ENCODE data around the gene C1QTNF4. TPM values are rescaled to one million over a fixed set of nuclear protein-coding genes. Genes with fewer than 3 reads are reported as not detected.
"Not testable (repeated sequence)": the region's sequence is repeated elsewhere in the genome, so short reads cannot be mapped to it uniquely, and the experiment has no call there.

C1QTNF4 gene
- total RNA-seq, 2 experiments from 2014 or later, result 3.6 TPM; not detected in 1

DNA sequence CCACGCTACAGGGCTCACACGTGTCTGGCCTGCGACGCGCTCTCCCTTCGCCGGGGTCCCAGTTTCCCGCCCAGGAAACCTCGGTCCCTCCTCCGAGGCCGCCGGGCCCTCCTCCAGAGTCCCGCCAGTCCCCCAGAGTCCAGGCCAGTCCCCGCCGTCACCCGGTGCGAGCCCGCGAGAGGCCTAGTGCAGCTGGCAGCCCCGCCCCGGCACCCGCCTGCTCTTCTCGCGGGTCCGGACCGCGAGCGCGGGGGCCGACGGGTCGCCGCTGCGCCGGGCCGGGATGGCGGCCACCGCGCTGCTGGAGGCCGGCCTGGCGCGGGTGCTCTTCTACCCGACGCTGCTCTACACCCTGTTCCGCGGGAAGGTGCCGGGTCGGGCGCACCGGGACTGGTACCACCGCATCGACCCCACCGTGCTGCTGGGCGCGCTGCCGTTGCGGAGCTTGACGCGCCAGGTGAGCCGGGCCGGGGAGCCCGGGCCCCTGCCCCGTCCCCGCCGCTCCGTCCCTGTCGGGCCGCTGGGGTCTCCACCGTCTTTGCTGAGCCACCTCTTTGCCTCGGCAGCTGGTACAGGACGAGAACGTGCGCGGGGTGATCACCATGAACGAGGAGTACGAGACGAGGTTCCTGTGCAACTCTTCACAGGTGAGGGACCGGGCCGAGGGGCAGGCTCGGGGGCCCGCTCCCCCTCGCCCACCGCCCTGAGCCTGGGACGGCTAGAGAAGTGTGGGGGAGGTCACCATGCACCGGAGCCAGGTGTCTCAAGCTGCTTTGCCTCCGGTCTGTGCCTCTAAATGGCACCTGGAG is 28.7 kb downstream of the C1QTNF4 start, which contains the start of gene PTPMT1:
Gene PTPMT1, plus strand, starts transcription at position 260 of the 809 bp plus-strand sequence. Its CDS starts 24 bp downstream, at position 284.
- peak within 1 kb of the TSS; percentile 75 for H3K4me3 ChIP-seq (ENCODE audit: low read depth, low read length, poor library complexity, severe bottlenecking)
- peak within 1 kb of the TSS; percentile 97 for H2AFZ ChIP-seq (ENCODE audit: low read length)
- intact Hi-C loops (cut with micrococcal nuclease; ENCODE audit: unreplicated experiment), result no loop called here
- peak within 1 kb of the TSS; percentile 23 for H3K27ac ChIP-seq (ENCODE audit: low read depth, low read length, poor library complexity, severe bottlenecking)
- H3K36me3 ChIP-seq (ENCODE audit: insufficient read depth, low read length), result peaks cover 18% of the 10 kb centered on the region
- BruUV-seq (replicated peaks), result no TSS peak
- H3K9me3 ChIP-seq (ENCODE audit: low read length), result no peaks in the 10 kb centered on the region
- CTCF ChIA-PET (ENCODE audit: unreplicated experiment), result interaction anchor here (0.9 to 1.0 kb wide), 2 partner anchors 9 to 13 kb away, joined by 3 read pairs; partner anchors contain the start of genes KBTBD4 and NDUFS3
- no peaks in the 10 kb centered on the region for H3K9me2 ChIP-seq (ENCODE audit: insufficient read depth, low read length)
- no peaks in the 10 kb centered on the region for H4K20me1 ChIP-seq (ENCODE audit: insufficient read depth, low read length)
- TF ChIP-seq EZH2phosphoT487 (IDR thresholded peaks at IDR 0.05; ENCODE audit: borderline replicate concordance, low read depth, low read length) (no peak), CTCF (conservative IDR thresholded peaks at IDR 0.05; ENCODE audit: low read length) (no peak)
- POLR2A ChIA-PET, result interaction anchor here (0.6 to 1.5 kb wide), 7 partner anchors 9 to 203 kb away, joined by 3 to 11 read pairs (median 4); partner anchors contain the start of genes KBTBD4 and NDUFS3
- DNase-seq (ENCODE audit: low spot score), result peak; percentile 69
- H3K4me2 ChIP-seq (ENCODE audit: low read length), result peak within 1 kb of the TSS; percentile 69
- H3K79me2 ChIP-seq (ENCODE audit: insufficient read depth, low read depth, low read length), result peaks cover 6% of the 10 kb centered on the region; the same call in 1 of the 2 replicates
- H3K4me1 ChIP-seq (ENCODE audit: insufficient read depth, low read length, poor library complexity, severe bottlenecking), result peaks cover 7% of the 10 kb centered on the region

GRCh38 chr11:47564933-47565339 is 29.3 kb downstream of the C1QTNF4 start:
- Histone ChIP-seq H4K20me1 (ENCODE audit: insufficient read depth, low read length) (no peaks in the 10 kb centered on the region), H3K79me2 (ENCODE audit: insufficient read depth, low read depth, low read length) (peaks cover 6% of the 10 kb centered on the region; the same call in 1 of the 2 replicates), H3K4me2 (ENCODE audit: low read length) (peak overlapping the region; percentile 69), H3K4me1 (ENCODE audit: insufficient read depth, low read length, poor library complexity, severe bottlenecking) (peaks cover 7% of the 10 kb centered on the region), H3K27ac (ENCODE audit: low read depth, low read length, poor library complexity, severe bottlenecking) (no peak overlapping the region), H2AFZ (ENCODE audit: low read length) (peak overlapping the region; percentile 97), H3K36me3 (ENCODE audit: insufficient read depth, low read length) (peaks cover 12% of the 10 kb centered on the region), H3K9me3 (ENCODE audit: low read length) (no peaks in the 10 kb centered on the region), H3K4me3 (ENCODE audit: low read depth, low read length, poor library complexity, severe bottlenecking) (peak overlapping the region; percentile 75), H3K9me2 (ENCODE audit: insufficient read depth, low read length) (no peaks in the 10 kb centered on the region)
- intact Hi-C loops (cut with micrococcal nuclease; ENCODE audit: unreplicated experiment), result no loop called here
- TF ChIP-seq EZH2phosphoT487 (IDR thresholded peaks at IDR 0.05; ENCODE audit: borderline replicate concordance, low read depth, low read length) (no peak), CTCF (conservative IDR thresholded peaks at IDR 0.05; ENCODE audit: low read length) (no peak)
- TSS peak; percentile 54 for BruUV-seq (replicated peaks)
- CTCF ChIA-PET (ENCODE audit: unreplicated experiment), result interaction anchor here (0.9 to 1.0 kb wide), 2 partner anchors 9 to 14 kb away, joined by 3 read pairs; partner anchors contain the start of genes KBTBD4 and NDUFS3
- no peak for DNase-seq (ENCODE audit: low spot score)
- POLR2A ChIA-PET, result interaction anchor here (0.8 to 1.2 kb wide), 6 partner anchors 9 to 39 kb away, joined by 3 to 11 read pairs (median 4); partner anchors contain the start of genes KBTBD4 and NDUFS3

DNA sequence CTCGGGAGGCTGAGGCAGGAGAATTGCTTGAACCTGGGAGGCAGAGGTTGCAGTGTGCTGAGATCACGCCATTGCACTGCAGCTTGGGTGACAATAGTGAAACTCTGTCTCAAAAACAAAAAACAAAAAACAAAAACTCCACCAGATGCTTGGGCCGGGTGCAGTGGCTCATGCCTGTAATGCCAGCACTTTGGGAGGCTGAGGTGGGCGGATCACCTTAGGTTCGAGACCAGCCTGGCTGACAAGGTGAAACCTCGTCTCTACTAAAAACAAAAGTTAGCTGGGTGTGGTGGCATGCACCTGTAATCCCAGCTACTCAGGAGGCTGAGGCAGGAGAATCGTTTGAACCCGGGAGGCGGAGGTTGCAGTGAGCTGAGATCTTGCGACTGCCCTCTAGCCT is 29.8 kb downstream of the C1QTNF4 start:
- not testable (repeated sequence) for DNase-seq (ENCODE audit: low spot score)

DNA sequence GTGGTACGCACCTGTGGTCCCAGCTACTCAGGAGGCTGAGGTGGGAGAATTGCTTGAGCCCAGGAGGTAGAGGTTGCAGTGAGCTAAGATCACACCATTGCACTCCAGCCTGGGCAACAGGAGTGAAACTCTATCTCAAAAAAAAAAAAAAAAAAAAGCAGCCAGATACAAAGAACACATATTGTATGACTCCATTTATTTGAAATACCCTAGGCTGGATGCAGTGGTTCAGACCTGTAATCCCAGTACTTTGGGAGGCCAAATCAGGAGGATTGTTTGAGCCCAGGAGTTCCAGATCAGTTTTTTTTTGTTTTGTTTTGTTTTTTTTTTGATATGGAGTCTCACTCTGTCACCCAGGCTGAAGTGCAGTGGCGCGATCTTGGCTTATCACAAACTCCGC is 31.8 kb downstream of the C1QTNF4 start:
- not testable (repeated sequence) for BruUV-seq (replicated peaks); DNase-seq (ENCODE audit: low spot score)
- POLR2A ChIA-PET, result interaction anchor here (0.5 to 0.7 kb wide), 3 partner anchors 50 to 102 kb away, joined by 3 to 4 read pairs (median 3); no protein-coding TSS in a partner anchor

More for the DNA sequence above, 29.8 kb downstream of the C1QTNF4 start:
- H3K4me3 ChIP-seq (ENCODE audit: low read depth, low read length, poor library complexity, severe bottlenecking); H3K9me3 ChIP-seq (ENCODE audit: low read length); H3K9me2 ChIP-seq (ENCODE audit: insufficient read depth, low read length); H2AFZ ChIP-seq (ENCODE audit: low read length); H3K79me2 ChIP-seq (ENCODE audit: insufficient read depth, low read depth, low read length); H3K4me1 ChIP-seq (ENCODE audit: insufficient read depth, low read length, poor library complexity, severe bottlenecking); H4K20me1 ChIP-seq (ENCODE audit: insufficient read depth, low read length); intact Hi-C loops (cut with micrococcal nuclease; ENCODE audit: unreplicated experiment); H3K4me2 ChIP-seq (ENCODE audit: low read length); H3K27ac ChIP-seq (ENCODE audit: low read depth, low read length, poor library complexity, severe bottlenecking); H3K36me3 ChIP-seq (ENCODE audit: insufficient read depth, low read length); BruUV-seq (replicated peaks): not testable (repeated sequence)
- ChIA-PET CTCF (ENCODE audit: unreplicated experiment) (interaction anchor here (1.0 kb wide), 1 partner anchor 8 kb away, joined by 3 read pairs; no protein-coding TSS in a partner anchor), POLR2A (interaction anchor here (0.8 to 1.2 kb wide), 6 partner anchors 8 to 39 kb away, joined by 3 to 11 read pairs (median 4); partner anchors contain the start of genes KBTBD4 and NDUFS3)

More for the DNA sequence above, 31.8 kb downstream of the C1QTNF4 start:
- H3K36me3 ChIP-seq (ENCODE audit: insufficient read depth, low read length); H3K4me1 ChIP-seq (ENCODE audit: insufficient read depth, low read length, poor library complexity, severe bottlenecking); H4K20me1 ChIP-seq (ENCODE audit: insufficient read depth, low read length); CTCF ChIA-PET (ENCODE audit: unreplicated experiment); H3K27ac ChIP-seq (ENCODE audit: low read depth, low read length, poor library complexity, severe bottlenecking); H2AFZ ChIP-seq (ENCODE audit: low read length); H3K4me2 ChIP-seq (ENCODE audit: low read length); H3K9me3 ChIP-seq (ENCODE audit: low read length); intact Hi-C loops (cut with micrococcal nuclease; ENCODE audit: unreplicated experiment); H3K4me3 ChIP-seq (ENCODE audit: low read depth, low read length, poor library complexity, severe bottlenecking); H3K9me2 ChIP-seq (ENCODE audit: insufficient read depth, low read length); H3K79me2 ChIP-seq (ENCODE audit: insufficient read depth, low read depth, low read length): not testable (repeated sequence)

All from OCI-LY7 (cell line).